Measurements from ENCODE around the gene GPR55.

Gene GPR55

GRCh38 chr2:230915319-230915718, 9.7 kb downstream of the GPR55 start:
- no peak for TF ChIP-seq CTCF (IDR thresholded peaks at IDR 0.05; ENCODE audit: control extremely low read depth, extremely low read depth, low read depth, missing control alignments)
- CTCF ChIA-PET, result interaction anchor here (5.7 to 10.7 kb wide), 2 partner anchors 10 to 13 kb away, joined by 54 to 108 read pairs; partner anchors contain the start of gene GPR55
- DNase-seq (ENCODE audit: extremely low spot score), result no peak
- POLR2A ChIA-PET, result no interaction called here

- CTCF ChIA-PET, result interaction anchor here (4.5 to 10.7 kb wide), 3 partner anchors 10 to 72 kb away, joined by 33 to 108 read pairs (median 54); partner anchors contain the start of gene GPR55
- POLR2A ChIA-PET, result no interaction called here
Observed at GRCh38 chr2:230914886-230915285, 10.2 kb downstream of the GPR55 start.

GRCh38 chr2:230913406-230914143, 11.5 kb downstream of the GPR55 start:
- ChIA-PET CTCF (interaction anchor here (0.6 to 10.7 kb wide), 19 partner anchors 8 to 144 kb away, joined by 3 to 108 read pairs (median 4); partner anchors contain the start of genes GPR55, PSMD1 and SPATA3), POLR2A (no interaction called here)
- no peak for DNase-seq (ENCODE audit: extremely low spot score)
- TF ChIP-seq CTCF (IDR thresholded peaks at IDR 0.05; ENCODE audit: control extremely low read depth, extremely low read depth, low read depth, missing control alignments), result peak; percentile 33

More at GRCh38 chr2:230914886-230915285, 10.2 kb downstream of the GPR55 start:
- no peak for TF ChIP-seq CTCF (IDR thresholded peaks at IDR 0.05; ENCODE audit: control extremely low read depth, extremely low read depth, low read depth, missing control alignments)
- DNase-seq (ENCODE audit: extremely low spot score), result no peak

GRCh38 chr2:230912724-230913123, 12.3 kb downstream of the GPR55 start:
- TF ChIP-seq CTCF (IDR thresholded peaks at IDR 0.05; ENCODE audit: control extremely low read depth, extremely low read depth, low read depth, missing control alignments), result no peak
- ChIA-PET POLR2A (interaction anchor here (0.8 kb wide), 1 partner anchor 35 kb away, joined by 3 read pairs; no protein-coding TSS in a partner anchor), CTCF (interaction anchor here (0.9 to 10.7 kb wide), 19 partner anchors 8 to 500 kb away, joined by 3 to 108 read pairs (median 4); partner anchors contain the start of genes GPR55 and SPATA3)
- no peak for DNase-seq (ENCODE audit: extremely low spot score)

GRCh38 chr2:230912046-230912445, 13.0 kb downstream of the GPR55 start:
- no peak for TF ChIP-seq CTCF (IDR thresholded peaks at IDR 0.05; ENCODE audit: control extremely low read depth, extremely low read depth, low read depth, missing control alignments)
- DNase-seq (ENCODE audit: extremely low spot score), result no peak
- CTCF ChIA-PET, result interaction anchor here (0.9 to 10.7 kb wide), 14 partner anchors 9 to 500 kb away, joined by 3 to 108 read pairs (median 4); partner anchors contain the start of genes GPR55 and SPATA3
- POLR2A ChIA-PET, result interaction anchor here (0.8 kb wide), 1 partner anchor 35 kb away, joined by 3 read pairs; no protein-coding TSS in a partner anchor

- TF ChIP-seq CTCF (IDR thresholded peaks at IDR 0.05; ENCODE audit: control extremely low read depth, extremely low read depth, low read depth, missing control alignments), result no peak
- ChIA-PET CTCF (interaction anchor here (0.7 to 10.7 kb wide), 4 partner anchors 8 to 76 kb away, joined by 3 to 108 read pairs (median 44); partner anchors contain the start of gene GPR55), POLR2A (interaction anchor here (1.1 kb wide), 1 partner anchor 8 kb away, joined by 4 read pairs; no protein-coding TSS in a partner anchor)
- no peak for DNase-seq (ENCODE audit: extremely low spot score)
Observed at GRCh38 chr2:230910546-230911177, 14.4 kb downstream of the GPR55 start.
